GM21447 (cell line): ENCODE results near the gene AHCYL1.

Experiments used
- ATAC-seq: cut with Tn5 transposase; IDR thresholded peaks from one replicate; pipeline ENCODE4 v1.9.1; 2021; ENCODE audit not compliant: unreplicated experiment

AHCYL1 gene

GRCh38 chr1:109975718-109976117 lies 8.8 kb upstream of the AHCYL1 start:
- no peak for ATAC-seq

- no peak for ATAC-seq
Observed at GRCh38 chr1:109976762-109977161, 7.8 kb upstream of the AHCYL1 start.

GRCh38 chr1:109977225-109977624 lies 7.3 kb upstream of the AHCYL1 start:
- no peak for ATAC-seq

- ATAC-seq = no peak
Observed at GRCh38 chr1:109977657-109978378, 6.7 kb upstream of the AHCYL1 start.

GRCh38 chr1:109978761-109979488 lies 5.6 kb upstream of the AHCYL1 start:
- no peak for ATAC-seq

GRCh38 chr1:109979489-109980091 lies 5.0 kb upstream of the AHCYL1 start:
- no peak for ATAC-seq

- no peak for ATAC-seq
Observed at GRCh38 chr1:109980324-109981003, 4.1 kb upstream of the AHCYL1 start.

GRCh38 chr1:109981004-109981335 lies 3.6 kb upstream of the AHCYL1 start:
- ATAC-seq = no peak

GRCh38 chr1:109983380-109984189 lies 980 bp upstream of the AHCYL1 start:
- ATAC-seq = no peak

GRCh38 chr1:109984190-109984455 lies 442 bp upstream of the AHCYL1 start:
- ATAC-seq = no peak

GRCh38 chr1:109985247-109986053 lies 885 bp downstream of the AHCYL1 start:
- ATAC-seq = no peak

GRCh38 chr1:109986054-109986444 lies 1.5 kb downstream of the AHCYL1 start:
- no peak for ATAC-seq

- no peak for ATAC-seq
Observed at GRCh38 chr1:109988349-109988914, 3.9 kb downstream of the AHCYL1 start.

- ATAC-seq = no peak
Observed at GRCh38 chr1:109989506-109990301, 5.1 kb downstream of the AHCYL1 start.

- ATAC-seq = no peak
Observed at GRCh38 chr1:109990302-109990653, 5.7 kb downstream of the AHCYL1 start.

GRCh38 chr1:109991400-109991925 lies 6.9 kb downstream of the AHCYL1 start:
- ATAC-seq = no peak

GRCh38 chr1:109993885-109994284 lies 9.3 kb downstream of the AHCYL1 start:
- no peak for ATAC-seq

GRCh38 chr1:109994654-109995053 lies 10.1 kb downstream of the AHCYL1 start:
- no peak for ATAC-seq

- ATAC-seq = no peak
Observed at GRCh38 chr1:109995536-109995935, 11.0 kb downstream of the AHCYL1 start.
